ENCODE measurements around the gene HIPK3.

Gene HIPK3

GRCh38 chr11:33376331-33377310 is 119.4 kb downstream of the HIPK3 start:
- TF ChIP-seq TAF1 (IDR thresholded peaks at IDR 0.05; ENCODE audit: borderline replicate concordance, insufficient read depth, low read length) (no peak), SIN3A (IDR thresholded peaks at IDR 0.05; ENCODE audit: borderline replicate concordance, insufficient read depth, low read length) (no peak), REST (IDR thresholded peaks at IDR 0.05; ENCODE audit: insufficient read depth in 1 of 2, low read depth in 2 of 2, low read length in 2 of 2) (no peak), POLR2AphosphoS5 (IDR thresholded peaks at IDR 0.05; ENCODE audit: low read depth, low read length) (no peak), FOXP2 (optimal IDR thresholded peaks at IDR 0.05; ENCODE audit: borderline replicate concordance, extremely low read depth, extremely low read length, insufficient read depth) (no peak)

- TF ChIP-seq FOXP2 (optimal IDR thresholded peaks at IDR 0.05; ENCODE audit: borderline replicate concordance, extremely low read depth, extremely low read length, insufficient read depth) (no peak), REST (IDR thresholded peaks at IDR 0.05; ENCODE audit: insufficient read depth in 1 of 2, low read depth in 2 of 2, low read length in 2 of 2) (no peak), TAF1 (IDR thresholded peaks at IDR 0.05; ENCODE audit: borderline replicate concordance, insufficient read depth, low read length) (no peak), SIN3A (IDR thresholded peaks at IDR 0.05; ENCODE audit: borderline replicate concordance, insufficient read depth, low read length) (no peak), POLR2AphosphoS5 (IDR thresholded peaks at IDR 0.05; ENCODE audit: low read depth, low read length) (no peak)
These were observed 120.5 kb downstream of the HIPK3 start for GRCh38 chr11:33377412-33378370.

- no peak for TF ChIP-seq TAF1 (IDR thresholded peaks at IDR 0.05; ENCODE audit: borderline replicate concordance, insufficient read depth, low read length)
- TF ChIP-seq SIN3A (IDR thresholded peaks at IDR 0.05; ENCODE audit: borderline replicate concordance, insufficient read depth, low read length), result no peak
- no peak for TF ChIP-seq REST (IDR thresholded peaks at IDR 0.05; ENCODE audit: insufficient read depth in 1 of 2, low read depth in 2 of 2, low read length in 2 of 2)
- no peak for TF ChIP-seq FOXP2 (optimal IDR thresholded peaks at IDR 0.05; ENCODE audit: borderline replicate concordance, extremely low read depth, extremely low read length, insufficient read depth)
- no peak for TF ChIP-seq POLR2AphosphoS5 (IDR thresholded peaks at IDR 0.05; ENCODE audit: low read depth, low read length)
These were observed 122.8 kb downstream of the HIPK3 start for GRCh38 chr11:33379947-33380346.

- TF ChIP-seq FOXP2 (optimal IDR thresholded peaks at IDR 0.05; ENCODE audit: borderline replicate concordance, extremely low read depth, extremely low read length, insufficient read depth), result no peak
- TF ChIP-seq POLR2AphosphoS5 (IDR thresholded peaks at IDR 0.05; ENCODE audit: low read depth, low read length), result no peak
- TF ChIP-seq TAF1 (IDR thresholded peaks at IDR 0.05; ENCODE audit: borderline replicate concordance, insufficient read depth, low read length), result no peak
- no peak for TF ChIP-seq REST (IDR thresholded peaks at IDR 0.05; ENCODE audit: insufficient read depth in 1 of 2, low read depth in 2 of 2, low read length in 2 of 2)
- no peak for TF ChIP-seq SIN3A (IDR thresholded peaks at IDR 0.05; ENCODE audit: borderline replicate concordance, insufficient read depth, low read length)
These were observed 126.1 kb downstream of the HIPK3 start for GRCh38 chr11:33383075-33383919.
